Endodermal cell (in vitro differentiated cells): Measurements from ENCODE around the gene DPYSL4. TPM values are rescaled to one million over a fixed set of nuclear protein-coding genes. Genes with fewer than 3 reads are reported as not detected.

ENCODE experiments used
- DNase-seq: peaks from one replicate; pipeline ENCODE4 v3.0.0-alpha.2; 2017
- H3K27ac ChIP-seq: 2 replicates; pipeline ENCODE4 v1.5.1; 2013; ENCODE audit warnings: mild to moderate bottlenecking, low read depth, low read length, moderate library complexity
- H3K27me3 ChIP-seq: 2 replicates; pipeline ENCODE4 v1.6.1; 2013; ENCODE audit warnings: mild to moderate bottlenecking, low read length, moderate library complexity; ENCODE audit not compliant: insufficient read depth, control insufficient read depth, poor library complexity, severe bottlenecking
- H3K36me3 ChIP-seq: 2 replicates; pipeline ENCODE4 v1.7.0; 2013; ENCODE audit warnings: mild to moderate bottlenecking, low read length, moderate library complexity; ENCODE audit not compliant: control insufficient read depth, insufficient read depth
- H3K4me1 ChIP-seq: one replicate; pipeline ENCODE4 v1.7.0; 2013; ENCODE audit warnings: low read length; ENCODE audit not compliant: control insufficient read depth, insufficient read depth
- H3K4me3 ChIP-seq: 2 replicates; pipeline ENCODE4 v1.5.1; 2013; ENCODE audit warnings: mild to moderate bottlenecking, low read length, moderate library complexity
- H3K9ac ChIP-seq: 2 replicates; pipeline ENCODE4 v1.6.1; 2013; ENCODE audit warnings: mild to moderate bottlenecking, low read length, moderate library complexity; ENCODE audit not compliant: poor library complexity, severe bottlenecking; ENCODE audit errors: extremely low read depth
- H3K9me3 ChIP-seq: 2 replicates; pipeline ENCODE4 v1.6.1; 2013; ENCODE audit warnings: mild to moderate bottlenecking, low read length, moderate library complexity; ENCODE audit not compliant: control insufficient read depth
- H3K27ac Mint-ChIP-seq: 2 replicates; pipeline ENCODE4 v1.8.0; 2020; ENCODE audit warnings: mixed read lengths
- H3K27me3 Mint-ChIP-seq: 2 replicates; pipeline ENCODE4 v1.8.0; 2021; ENCODE audit warnings: mild to moderate bottlenecking, mixed read lengths; ENCODE audit not compliant: insufficient read depth
- H3K36me3 Mint-ChIP-seq: 2 replicates; pipeline ENCODE4 v1.8.0; 2020; ENCODE audit warnings: low read depth, mixed read lengths
- H3K4me1 Mint-ChIP-seq: 2 replicates; pipeline ENCODE4 v1.8.0; 2020; ENCODE audit warnings: mixed read lengths
- H3K4me3 Mint-ChIP-seq: 2 replicates; pipeline ENCODE4 v1.8.0; 2020; ENCODE audit warnings: mild to moderate bottlenecking, moderate library complexity, mixed read lengths
- H3K9me3 Mint-ChIP-seq: 2 replicates; pipeline ENCODE4 v1.8.0; 2020; ENCODE audit warnings: mild to moderate bottlenecking, mixed read lengths
- CTCF ChIP-seq: fragments of 200-600 bp; sonication (generic); conservative IDR thresholded peaks from 2 replicates; pipeline ENCODE4 v1.5.0; 2021; ENCODE audit warnings: antibody characterized with exemption, mild to moderate bottlenecking
- WGBS, 2 experiments: methylation state at CpG; one replicate each; pipeline versions ENCODE4 v1.1.5 to v1.1.7; 2013; ENCODE audit warnings: missing lambda C conversion rate in 2 of 2, mixed read lengths in 1 of 2; ENCODE audit not compliant: insufficient coverage in 1 of 2, insufficient read length in 1 of 2; 5-methylcytosine and 5-hydroxymethylcytosine counted together
- total RNA-seq, 2 donors: library from RNA; stranded (reverse); fragmentation: NEBNext Ultra II Directional in 1 of 2; extraction: Animal tissue kit (Norgen Biotek cat#: 25700) in 1 of 2; gene quantifications; 2 replicates in 1 of 2; 3 replicates in 1 of 2; pipeline ENCODE4 v1.2.1, GENCODE V29; 2021

DPYSL4 gene
- total RNA-seq, 2 donors from 2014 or later, result 5.1 to 13.5 TPM

- Histone ChIP-seq H3K9me3 (no peaks in the 10 kb centered on the region), H3K9ac (no peak overlapping the region), H3K27me3 (no peaks in the 10 kb centered on the region), H3K36me3 (peaks cover 3% of the 10 kb centered on the region), H3K4me1 (no peaks in the 10 kb centered on the region), H3K4me3 (no peak overlapping the region), H3K27ac (no peak overlapping the region)
- H3K9me3 Mint-ChIP-seq, result no peaks in the 10 kb centered on the region
- H3K27ac Mint-ChIP-seq, result no peak overlapping the region
- no peak for TF ChIP-seq CTCF
- no peaks in the 10 kb centered on the region for H3K27me3 Mint-ChIP-seq
- no peak overlapping the region for H3K4me3 Mint-ChIP-seq
- WGBS, 2 experiments, result 97% methylated on average over 20 to 42 of the region's 42 CpGs
- no peaks in the 10 kb centered on the region for H3K4me1 Mint-ChIP-seq
- no peaks in the 10 kb centered on the region for H3K36me3 Mint-ChIP-seq
- no peak for DNase-seq
Measured at GRCh38 chr10:132140167-132140925, 46.4 kb upstream of the DPYSL4 start.

GRCh38 chr10:132141076-132141475 lies 45.7 kb upstream of the DPYSL4 start:
- H3K4me3 Mint-ChIP-seq, result no peak overlapping the region
- no peaks in the 10 kb centered on the region for H3K27me3 Mint-ChIP-seq
- Histone ChIP-seq H3K27me3 (no peaks in the 10 kb centered on the region), H3K36me3 (peaks cover 3% of the 10 kb centered on the region), H3K9me3 (no peaks in the 10 kb centered on the region), H3K27ac (no peak overlapping the region), H3K4me1 (no peaks in the 10 kb centered on the region), H3K4me3 (no peak overlapping the region), H3K9ac (no peak overlapping the region)
- H3K36me3 Mint-ChIP-seq, result no peaks in the 10 kb centered on the region
- 85 to 92% methylated on average over 6 to 7 of the region's 7 CpGs for WGBS, 2 experiments
- no peak for DNase-seq
- H3K9me3 Mint-ChIP-seq, result no peaks in the 10 kb centered on the region
- H3K4me1 Mint-ChIP-seq, result no peaks in the 10 kb centered on the region
- H3K27ac Mint-ChIP-seq, result no peak overlapping the region
- no peak for TF ChIP-seq CTCF

GRCh38 chr10:132141526-132142395 lies 45.0 kb upstream of the DPYSL4 start:
- H3K9me3 Mint-ChIP-seq, result no peaks in the 10 kb centered on the region
- H3K27ac ChIP-seq, result no peak overlapping the region
- WGBS, 2 experiments, result 90 to 92% methylated on average over 12 to 32 of the region's 32 CpGs
- no peak for TF ChIP-seq CTCF
- H3K36me3 Mint-ChIP-seq, result no peaks in the 10 kb centered on the region
- H3K4me3 Mint-ChIP-seq, result no peak overlapping the region
- H3K27me3 Mint-ChIP-seq, result no peaks in the 10 kb centered on the region
- H3K4me3 ChIP-seq, result no peak overlapping the region
- no peaks in the 10 kb centered on the region for H3K9me3 ChIP-seq
- no peaks in the 10 kb centered on the region for H3K4me1 Mint-ChIP-seq
- H3K36me3 ChIP-seq, result peaks cover 3% of the 10 kb centered on the region
- no peak overlapping the region for H3K9ac ChIP-seq
- H3K4me1 ChIP-seq, result no peaks in the 10 kb centered on the region
- no peaks in the 10 kb centered on the region for H3K27me3 ChIP-seq
- no peak for DNase-seq
- H3K27ac Mint-ChIP-seq, result no peak overlapping the region
